Duodenal mucosa (tissue), 2 donors: ENCODE results near the gene IGDCC3.

Experiments
- H3K27ac ChIP-seq: one replicate; pipeline ENCODE4 v1.7.0; 2013; ENCODE audit warnings: low read depth, low read length
- H3K27me3 ChIP-seq, 2 donors: one replicate each; pipeline ENCODE4 v1.7.0; 2013; ENCODE audit warnings: low read length in 2 of 2, control low read depth in 1 of 2; ENCODE audit not compliant: insufficient read depth in 2 of 2, control insufficient read depth in 1 of 2
- H3K36me3 ChIP-seq, 2 donors: one replicate each; pipeline ENCODE4 v1.7.0; 2013; ENCODE audit warnings: low read length in 2 of 2, control low read depth in 1 of 2; ENCODE audit not compliant: insufficient read depth in 2 of 2, control insufficient read depth in 1 of 2
- H3K4me1 ChIP-seq, 2 donors: one replicate each; pipeline ENCODE4 v1.7.0; 2013; ENCODE audit warnings: low read length in 2 of 2, control low read depth in 1 of 2; ENCODE audit not compliant: insufficient read depth in 2 of 2, control insufficient read depth in 1 of 2
- H3K4me3 ChIP-seq, 2 donors: one replicate each; pipeline ENCODE4 v1.7.0; 2013; ENCODE audit warnings: low read length in 2 of 2, low read depth in 1 of 2
- H3K9ac ChIP-seq, 2 donors: one replicate each; pipeline ENCODE4 v1.7.0; 2013; ENCODE audit warnings: low read length in 2 of 2, low read depth in 1 of 2
- H3K9me3 ChIP-seq, 2 donors: one replicate each; pipeline ENCODE4 v1.7.0; 2013; ENCODE audit warnings: low read length in 2 of 2, control low read depth in 1 of 2; ENCODE audit not compliant: control insufficient read depth in 1 of 2

IGDCC3 gene

DNA sequence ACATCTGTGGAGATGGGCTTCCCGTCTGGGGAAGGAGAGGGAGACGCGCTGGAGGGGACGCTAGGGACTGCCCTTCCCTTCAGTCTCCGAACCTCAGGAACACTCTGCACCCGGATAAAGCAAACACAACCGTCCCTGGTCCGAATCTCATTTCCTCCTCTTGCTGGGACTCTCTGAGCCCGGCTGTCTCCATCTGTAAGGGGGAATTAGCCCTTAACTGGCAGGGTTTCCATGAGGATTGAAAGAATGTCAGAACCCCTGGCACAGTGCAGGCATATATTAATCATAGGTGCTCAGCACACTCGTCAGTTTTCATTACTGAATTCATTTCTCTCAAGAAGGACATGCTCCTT, 19.1 kb upstream of the IGDCC3 start:
- H3K9ac ChIP-seq: no peak overlapping the region
- H3K27ac ChIP-seq: no peak overlapping the region
- H3K27me3 ChIP-seq: peaks cover 41 to 43% of the 10 kb centered on the region in 2 donors
- H3K4me1 ChIP-seq: no peaks in the 10 kb centered on the region
- H3K9me3 ChIP-seq: no peaks in the 10 kb centered on the region
- no peaks in the 10 kb centered on the region for H3K36me3 ChIP-seq
- H3K4me3 ChIP-seq: no peak overlapping the region

DNA sequence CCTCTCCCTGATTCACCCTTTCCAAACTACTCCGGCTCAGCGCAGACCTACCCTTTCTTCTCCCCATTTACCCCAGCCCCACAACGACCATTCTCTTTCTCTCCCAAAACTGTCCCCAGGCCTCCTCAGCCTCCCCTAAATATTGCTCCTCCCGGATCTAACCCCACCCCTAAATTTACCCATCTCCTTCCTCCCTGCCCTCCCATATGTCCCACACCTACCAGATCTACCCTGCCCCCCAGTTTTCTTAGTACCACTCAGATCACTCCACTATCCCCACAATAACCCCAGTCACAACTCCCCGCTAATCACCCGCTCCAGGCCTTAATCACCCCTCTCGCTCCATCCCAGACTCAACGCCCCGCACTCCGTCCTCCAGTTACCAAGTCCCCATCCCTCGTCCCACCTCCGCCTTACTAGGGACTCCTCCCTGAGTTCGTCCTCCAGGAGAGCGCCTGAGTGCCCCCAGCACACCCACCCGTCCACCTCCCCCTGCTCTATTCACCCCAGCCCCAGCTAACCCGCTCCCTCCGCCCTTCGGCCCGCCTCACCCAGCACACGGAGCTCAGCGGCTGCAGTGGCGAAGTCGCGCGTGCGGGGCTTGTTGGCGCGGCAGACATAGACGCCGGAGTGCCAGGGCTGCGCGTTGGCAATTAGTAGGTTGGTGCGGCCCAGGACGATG, 18.6 kb upstream of the IGDCC3 start:
- Histone ChIP-seq H3K4me3 (no peak overlapping the region), H3K27me3 (peaks cover 43% of the 10 kb centered on the region in 2 donors), H3K27ac (no peak overlapping the region), H3K9ac (no peak overlapping the region), H3K4me1 (no peaks in the 10 kb centered on the region), H3K36me3 (no peaks in the 10 kb centered on the region), H3K9me3 (no peaks in the 10 kb centered on the region)

DNA sequence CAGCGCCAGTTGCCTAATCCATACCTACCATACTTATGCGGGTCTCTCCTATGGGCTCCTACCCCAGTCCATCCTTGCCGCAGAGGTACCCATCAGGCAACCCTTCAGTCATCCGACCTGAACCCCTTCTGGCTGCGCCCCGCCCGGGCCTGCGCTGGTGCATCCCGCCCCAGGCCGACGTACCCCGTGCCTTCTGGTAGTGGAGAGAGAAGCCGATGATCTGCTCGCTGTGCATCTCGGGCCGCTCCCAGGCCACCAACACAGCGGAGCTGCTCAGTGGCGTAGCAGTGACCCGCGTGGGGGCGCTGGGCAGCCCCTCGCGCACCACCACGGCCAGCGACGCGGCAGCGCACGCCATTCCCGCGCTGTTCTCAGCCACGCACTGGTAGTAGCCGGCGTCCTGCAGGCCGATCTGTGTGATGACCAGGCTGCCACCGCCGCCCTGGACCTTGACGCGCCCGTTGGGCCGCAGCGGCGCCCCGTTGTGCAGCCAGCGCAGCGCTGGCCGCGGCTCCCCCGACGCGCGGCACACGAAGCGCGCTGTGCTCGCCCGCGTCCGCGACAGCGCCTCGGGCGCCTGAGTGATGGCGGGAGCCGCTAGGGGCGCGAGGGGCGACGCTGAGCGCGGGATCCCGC, 17.9 kb upstream of the IGDCC3 start:
- H3K4me3 ChIP-seq: no peak overlapping the region
- H3K9ac ChIP-seq: no peak overlapping the region
- H3K27ac ChIP-seq: no peak overlapping the region
- H3K36me3 ChIP-seq: no peaks in the 10 kb centered on the region
- H3K27me3 ChIP-seq: peaks cover 43 to 46% of the 10 kb centered on the region in 2 donors
- no peaks in the 10 kb centered on the region for H3K4me1 ChIP-seq
- H3K9me3 ChIP-seq: no peaks in the 10 kb centered on the region

- Histone ChIP-seq H3K36me3 (no peaks in the 10 kb centered on the region), H3K27me3 (peaks cover 43 to 47% of the 10 kb centered on the region in 2 donors)
Observed at GRCh38 chr15:65394936-65395335, 17.1 kb upstream of the IGDCC3 start.

DNA sequence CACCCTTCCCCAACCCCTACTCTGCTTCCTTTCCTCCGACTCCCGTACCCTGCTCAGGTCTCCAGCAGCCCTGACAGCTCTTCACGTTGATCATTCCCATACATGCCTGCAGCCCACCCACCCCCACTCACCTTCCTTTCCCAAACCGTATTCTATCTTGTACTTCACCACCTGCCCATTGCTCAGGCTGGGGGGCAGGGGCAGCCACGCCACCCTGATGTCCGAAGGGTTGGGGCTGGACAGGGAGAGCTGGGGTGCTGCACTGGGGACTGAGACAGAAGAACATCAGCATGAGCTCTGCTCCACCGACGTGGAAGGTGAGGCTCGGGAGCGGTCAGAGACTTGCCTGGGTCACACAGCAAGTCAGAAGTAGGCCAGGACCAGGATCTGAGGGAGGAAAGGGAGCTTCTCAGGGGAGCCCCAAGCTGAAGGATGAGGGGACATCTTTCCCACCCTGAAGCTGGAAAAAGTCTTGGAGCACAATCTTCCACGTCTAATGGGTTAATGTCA, 16.5 kb upstream of the IGDCC3 start:
- H3K36me3 ChIP-seq: no peaks in the 10 kb centered on the region
- H3K9me3 ChIP-seq: no peaks in the 10 kb centered on the region
- no peaks in the 10 kb centered on the region for H3K4me1 ChIP-seq
- no peak overlapping the region for H3K27ac ChIP-seq
- H3K4me3 ChIP-seq: no peak overlapping the region
- H3K9ac ChIP-seq: no peak overlapping the region
- H3K27me3 ChIP-seq: peaks cover 43 to 51% of the 10 kb centered on the region in 2 donors

More at GRCh38 chr15:65394936-65395335, 17.1 kb upstream of the IGDCC3 start:
- Histone ChIP-seq H3K9me3 (no peaks in the 10 kb centered on the region), H3K4me1 (no peaks in the 10 kb centered on the region), H3K27ac (no peak overlapping the region), H3K4me3 (no peak overlapping the region), H3K9ac (no peak overlapping the region)

DNA sequence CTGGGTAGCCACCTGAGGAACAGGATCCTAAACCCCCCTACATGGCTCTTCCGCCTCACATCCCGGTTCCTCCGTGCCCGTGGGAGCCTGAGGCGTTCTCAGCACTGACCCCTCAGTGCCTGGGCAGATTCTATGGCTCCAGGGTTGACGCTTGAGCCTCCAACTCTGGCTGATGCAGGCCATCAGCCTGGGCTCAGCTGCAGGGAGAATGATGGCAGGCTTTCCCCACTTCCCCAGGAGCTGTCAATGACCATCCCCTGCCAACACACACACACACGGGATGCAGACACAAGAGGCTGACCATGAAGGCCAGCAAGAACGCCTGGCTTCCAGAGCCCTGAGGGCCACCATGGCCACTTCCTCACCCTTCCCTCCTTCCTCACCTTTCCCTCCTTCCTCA, 15.8 kb upstream of the IGDCC3 start:
- no peak overlapping the region for H3K4me3 ChIP-seq
- H3K36me3 ChIP-seq: no peaks in the 10 kb centered on the region
- no peak overlapping the region for H3K27ac ChIP-seq
- H3K4me1 ChIP-seq: no peaks in the 10 kb centered on the region
- no peaks in the 10 kb centered on the region for H3K9me3 ChIP-seq
- peaks cover 43 to 53% of the 10 kb centered on the region in 2 donors for H3K27me3 ChIP-seq
- H3K9ac ChIP-seq: no peak overlapping the region

DNA sequence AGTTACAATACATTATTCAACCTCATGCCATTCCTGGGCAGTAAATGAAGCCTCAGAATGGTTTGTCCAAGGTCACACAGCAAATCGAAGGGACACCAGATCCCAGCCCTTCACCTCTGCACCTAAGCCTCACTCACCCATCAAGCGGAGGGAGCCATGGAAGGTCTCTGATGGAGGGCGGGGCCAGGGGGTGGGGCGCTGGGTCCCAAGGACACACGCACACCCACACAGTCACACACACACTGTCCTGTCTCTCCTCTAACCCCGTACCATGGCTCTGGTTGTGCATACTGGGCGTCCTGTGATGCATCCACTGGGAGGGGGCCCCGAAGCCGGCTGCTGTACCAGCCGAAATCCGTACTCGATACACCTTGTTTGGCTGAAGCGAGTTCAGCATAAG, 15.3 kb upstream of the IGDCC3 start:
- H3K4me1 ChIP-seq: no peaks in the 10 kb centered on the region
- no peak overlapping the region for H3K27ac ChIP-seq
- H3K36me3 ChIP-seq: no peaks in the 10 kb centered on the region
- no peak overlapping the region for H3K4me3 ChIP-seq
- no peak overlapping the region for H3K9ac ChIP-seq
- no peaks in the 10 kb centered on the region for H3K9me3 ChIP-seq
- H3K27me3 ChIP-seq: peaks cover 43 to 54% of the 10 kb centered on the region in 2 donors

GRCh38 chr15:65392368-65392767, 14.6 kb upstream of the IGDCC3 start:
- Histone ChIP-seq H3K36me3 (no peaks in the 10 kb centered on the region), H3K27ac (no peak overlapping the region), H3K9ac (no peak overlapping the region), H3K27me3 (peaks cover 42 to 52% of the 10 kb centered on the region in 2 donors), H3K9me3 (no peaks in the 10 kb centered on the region), H3K4me1 (no peaks in the 10 kb centered on the region), H3K4me3 (no peak overlapping the region)

GRCh38 chr15:65391732-65392131, 13.9 kb upstream of the IGDCC3 start:
- Histone ChIP-seq H3K9me3 (no peaks in the 10 kb centered on the region), H3K9ac (no peak overlapping the region), H3K4me3 (no peak overlapping the region), H3K36me3 (no peaks in the 10 kb centered on the region), H3K27ac (no peak overlapping the region), H3K4me1 (no peaks in the 10 kb centered on the region), H3K27me3 (peaks cover 36 to 47% of the 10 kb centered on the region in 2 donors)

DNA sequence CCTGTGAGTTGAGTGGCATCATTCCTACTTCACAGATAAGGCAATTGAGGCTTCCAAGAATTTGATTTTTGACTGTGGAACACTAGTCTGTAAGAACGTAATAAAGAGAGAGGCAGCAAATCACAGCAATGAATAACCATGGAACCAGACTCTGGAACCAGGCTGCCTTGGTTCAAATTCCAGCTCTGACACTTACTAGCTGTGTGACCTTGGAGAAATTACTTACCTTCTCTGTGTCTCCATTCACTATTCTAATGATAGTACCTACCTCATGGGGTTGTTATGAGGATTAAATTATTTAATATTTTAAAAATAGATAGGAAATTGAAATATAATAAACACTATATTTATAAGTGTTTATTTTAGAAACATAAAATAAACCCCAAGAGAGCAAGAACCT, 12.6 kb upstream of the IGDCC3 start:
- Histone ChIP-seq H3K9me3 (no peaks in the 10 kb centered on the region), H3K27me3 (peaks cover 27 to 37% of the 10 kb centered on the region in 2 donors), H3K9ac (no peak overlapping the region), H3K36me3 (no peaks in the 10 kb centered on the region), H3K27ac (no peak overlapping the region), H3K4me3 (no peak overlapping the region), H3K4me1 (peaks cover under 1 to 1% of the 10 kb centered on the region in 2 donors)
